OCI-M2 (cell line): ENCODE data around the gene MRPS5.

Experiments used
- DNase-seq: peaks from one replicate; lab custom pipeline; 2025; ENCODE audit not compliant: unreplicated experiment; lab: John Stamatoyannopoulos, UW

MRPS5 gene

DNA sequence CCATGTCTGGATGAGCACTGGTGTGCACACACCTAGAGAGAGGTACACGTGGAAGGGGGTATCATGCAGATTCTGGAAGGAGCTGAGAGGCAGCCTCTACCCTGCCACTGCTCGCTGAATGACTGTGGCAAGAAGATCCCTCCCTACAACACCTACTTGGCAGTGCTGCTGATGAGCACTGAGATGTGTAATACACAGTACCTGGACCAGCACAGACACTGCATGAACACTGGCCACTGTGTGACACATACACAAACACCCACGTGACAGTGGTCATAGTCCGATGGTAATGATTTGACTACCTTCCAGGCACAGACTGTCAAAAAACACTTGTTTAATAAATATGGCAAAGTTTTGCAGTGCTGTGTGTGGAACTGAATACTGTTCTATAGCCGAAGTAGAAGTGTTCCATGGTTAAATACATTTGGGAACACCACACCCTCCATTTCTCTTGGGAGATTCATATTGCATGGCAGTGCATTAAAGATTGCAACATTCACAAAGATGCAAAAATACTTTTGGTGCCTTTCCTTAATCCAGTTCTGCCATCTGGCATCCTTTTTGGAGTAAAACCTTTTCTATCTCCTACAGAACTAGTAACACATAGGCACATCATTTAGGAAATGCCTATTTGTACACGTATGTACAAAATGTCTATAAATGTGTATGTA, 29.6 kb downstream of the MRPS5 start:
- DNase-seq: no peak

DNA sequence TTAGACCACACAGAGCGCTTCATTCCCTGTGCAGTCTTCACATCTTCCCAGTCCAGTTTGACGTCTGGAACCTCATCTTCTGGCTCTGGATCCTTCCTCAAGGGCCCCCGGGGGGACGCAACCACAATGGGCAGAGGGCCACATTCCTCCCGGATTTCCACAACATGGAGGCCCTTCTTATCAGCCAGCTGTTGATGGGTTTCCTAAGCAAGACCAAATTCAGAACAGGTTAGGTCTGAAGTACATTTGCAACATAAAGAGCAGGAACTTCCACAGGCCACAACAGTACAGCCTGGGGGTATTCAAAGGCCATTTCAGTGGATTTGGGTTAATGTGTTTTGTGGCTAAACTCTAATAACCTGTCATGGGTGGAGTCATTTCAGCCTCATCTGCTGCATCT, 34.2 kb downstream of the MRPS5 start:
- no peak for DNase-seq

DNA sequence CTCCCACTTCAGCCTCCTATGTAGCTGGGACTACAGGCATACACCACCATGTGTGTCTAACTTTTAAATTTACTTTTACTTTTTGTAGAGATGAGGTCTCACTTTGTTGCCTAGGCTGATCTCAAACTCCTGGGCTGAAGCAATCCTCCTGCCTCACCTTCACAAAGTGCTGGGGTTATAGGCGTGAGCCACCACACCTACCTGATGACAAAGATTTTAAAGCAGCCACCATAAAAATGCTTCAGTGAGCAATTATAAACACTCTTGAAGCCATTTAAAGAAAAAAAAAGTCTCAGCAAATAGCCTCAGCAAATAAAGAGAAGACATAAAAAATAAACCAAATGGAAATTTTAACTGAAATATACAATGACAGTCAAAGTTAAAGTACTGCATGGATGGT, 35.6 kb downstream of the MRPS5 start:
- no peak for DNase-seq

DNA sequence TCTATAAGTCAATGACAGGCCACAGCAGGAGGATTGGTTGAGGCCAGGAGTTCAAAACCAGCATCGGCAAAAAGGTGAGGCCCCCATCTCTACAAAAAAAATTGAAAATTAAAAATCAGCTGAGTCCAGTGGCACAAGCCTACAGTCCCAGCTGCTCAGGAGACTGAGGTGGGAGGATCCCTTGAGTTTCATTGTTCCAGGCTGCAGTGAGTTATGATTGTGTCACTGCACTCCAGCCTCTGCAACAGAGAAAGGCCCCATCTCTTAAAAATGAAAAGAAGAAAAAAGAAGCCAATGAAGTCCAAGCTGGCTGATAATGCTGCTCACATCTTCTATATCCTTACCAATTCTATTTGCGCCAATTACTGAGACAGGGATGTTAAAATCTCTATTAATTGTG, 39.1 kb downstream of the MRPS5 start:
- no peak for DNase-seq

DNA sequence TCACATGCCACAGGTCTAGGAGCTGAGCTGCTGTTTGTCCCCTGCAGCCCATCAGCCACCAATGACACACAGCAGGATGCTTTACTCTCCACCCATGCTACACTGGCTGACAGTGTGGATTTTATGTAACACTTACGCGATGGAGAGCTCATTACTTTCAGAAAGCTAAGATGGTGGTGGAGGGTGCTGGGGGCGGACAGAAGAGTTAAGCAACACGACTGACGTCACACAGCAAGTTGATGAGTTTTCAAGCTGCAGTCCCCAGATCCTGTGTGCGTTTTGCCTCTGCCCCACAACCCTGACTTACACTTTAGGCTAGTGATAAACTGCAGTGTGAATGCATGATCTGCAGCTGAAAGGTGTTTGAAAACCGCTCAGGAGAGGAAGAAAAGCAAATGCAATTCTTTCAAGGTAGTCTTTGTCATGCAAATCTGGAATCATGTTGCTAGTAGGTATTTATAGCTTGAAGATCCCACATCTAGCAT, 42.4 kb downstream of the MRPS5 start:
- no peak for DNase-seq

DNA sequence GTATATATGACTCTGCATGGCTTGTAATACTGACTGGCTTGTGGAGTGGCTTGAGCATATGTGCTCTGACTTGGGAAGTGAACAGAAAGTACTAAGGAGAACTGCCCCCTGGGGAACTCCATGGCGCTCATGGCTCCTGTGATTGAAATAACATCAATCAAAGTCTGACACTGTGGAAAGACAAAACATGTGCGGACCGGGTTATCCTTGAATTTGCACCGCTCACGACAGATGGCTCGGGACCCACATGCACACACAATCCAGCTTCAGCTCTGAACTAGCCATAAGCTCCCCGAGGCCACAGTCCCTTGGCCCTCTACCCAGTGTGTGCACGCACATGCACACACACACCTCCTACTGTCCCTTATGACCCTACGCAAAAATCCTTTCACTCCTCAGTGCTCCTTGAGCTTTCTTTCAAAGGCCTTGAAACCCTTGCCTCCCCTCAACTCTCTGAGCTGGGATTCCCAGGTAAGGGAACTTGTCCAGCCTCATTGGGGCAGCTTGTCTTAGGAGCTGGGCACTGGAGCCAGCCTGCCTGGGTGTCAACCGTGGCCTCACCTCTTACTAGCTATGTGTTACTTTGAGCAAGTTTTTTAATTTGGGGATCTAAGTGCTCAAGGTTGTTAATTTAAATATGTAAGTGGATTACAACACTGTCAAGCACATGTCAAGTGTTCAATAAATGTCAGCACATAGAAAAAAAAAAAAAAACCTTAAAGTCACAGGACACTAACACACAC, 43.6 kb downstream of the MRPS5 start:
- DNase-seq: no peak

DNA sequence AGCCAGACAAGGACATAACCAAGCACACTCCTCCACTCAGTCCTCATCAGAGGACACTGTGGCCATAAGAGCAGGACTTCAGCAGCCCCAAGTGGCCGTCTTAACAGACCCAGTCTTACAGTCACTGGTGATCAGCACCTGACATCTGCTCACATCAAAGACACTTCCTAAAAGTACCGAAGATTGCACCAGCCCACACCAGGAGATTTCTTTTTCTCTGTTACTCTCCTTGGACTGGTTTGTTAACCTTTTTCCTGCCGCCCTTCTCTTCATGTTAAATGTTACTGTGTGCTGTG, 44.1 kb downstream of the MRPS5 start:
- DNase-seq: no peak

DNA sequence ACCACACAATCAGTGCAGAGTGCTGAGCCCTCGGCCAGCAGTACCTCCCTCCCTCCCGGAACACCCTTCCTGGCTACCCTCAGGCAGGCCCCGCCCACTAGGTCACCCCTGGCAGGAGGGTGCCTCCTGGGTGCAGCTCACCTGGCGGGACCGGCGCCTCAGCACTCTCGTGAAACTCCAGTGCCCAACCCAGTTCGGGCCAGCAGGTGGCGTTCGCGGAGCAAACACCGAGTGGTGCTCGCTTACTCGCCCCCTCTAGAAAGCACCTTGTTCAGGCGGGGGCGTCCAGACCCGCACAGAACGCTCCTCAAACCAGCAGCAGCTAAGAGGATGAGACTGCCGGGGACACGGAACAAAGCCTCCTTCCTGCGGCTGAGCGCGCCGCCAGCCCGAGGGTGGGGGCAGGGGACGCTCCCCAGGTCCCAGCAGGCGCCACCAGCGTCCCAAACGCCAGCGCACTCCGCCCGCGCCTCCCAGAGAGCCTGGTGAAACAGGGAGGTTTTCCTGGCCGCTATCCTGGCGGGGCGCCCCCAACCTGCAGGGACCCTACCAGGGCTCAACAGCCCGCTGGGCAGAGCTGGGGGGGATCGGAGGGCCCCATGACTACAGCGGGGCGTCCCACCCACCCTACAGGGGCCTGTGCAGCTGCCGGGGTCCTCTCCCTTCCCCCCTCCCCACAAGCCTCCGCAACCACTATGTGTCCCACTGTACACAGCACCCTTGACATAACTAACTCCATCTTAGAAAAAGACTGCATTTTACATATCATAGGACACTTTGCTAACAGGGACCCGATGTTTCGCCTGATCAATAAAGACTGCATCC, 44.7 kb downstream of the MRPS5 start:
- DNase-seq: no peak

DNA sequence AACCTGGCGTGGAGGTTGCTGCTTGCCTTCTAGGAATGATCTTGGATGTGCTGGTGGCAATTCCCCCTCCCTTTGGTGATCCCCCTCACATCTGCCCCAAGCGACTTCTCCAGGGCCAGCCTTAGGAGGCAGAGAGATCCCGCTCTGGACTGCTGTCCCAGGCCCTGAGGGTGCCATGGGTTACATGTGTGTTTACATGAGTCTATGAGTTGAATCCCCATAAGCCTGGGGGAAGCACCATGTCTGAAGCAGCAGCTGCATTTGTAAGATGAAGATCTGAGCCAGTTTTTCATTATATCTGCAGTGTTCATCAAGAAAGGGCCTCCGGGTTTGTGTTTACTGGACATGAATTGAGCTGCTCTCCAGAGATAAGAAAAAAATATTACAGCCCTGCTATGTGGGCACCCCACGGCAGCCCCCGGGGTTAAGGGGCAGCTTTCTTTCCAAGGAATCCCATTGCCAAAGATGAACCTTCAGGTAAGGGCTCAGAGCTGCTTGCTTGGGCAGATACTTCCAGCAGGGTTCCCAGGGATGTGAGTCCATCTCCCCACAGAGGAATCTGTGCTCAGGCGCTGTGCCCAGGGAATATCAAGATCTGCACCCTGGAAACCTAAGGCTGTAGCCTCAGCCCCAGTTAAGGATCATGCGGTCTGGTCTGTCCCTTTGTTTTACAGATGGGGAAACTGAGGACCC, 46.0 kb downstream of the MRPS5 start:
- no peak for DNase-seq

DNA sequence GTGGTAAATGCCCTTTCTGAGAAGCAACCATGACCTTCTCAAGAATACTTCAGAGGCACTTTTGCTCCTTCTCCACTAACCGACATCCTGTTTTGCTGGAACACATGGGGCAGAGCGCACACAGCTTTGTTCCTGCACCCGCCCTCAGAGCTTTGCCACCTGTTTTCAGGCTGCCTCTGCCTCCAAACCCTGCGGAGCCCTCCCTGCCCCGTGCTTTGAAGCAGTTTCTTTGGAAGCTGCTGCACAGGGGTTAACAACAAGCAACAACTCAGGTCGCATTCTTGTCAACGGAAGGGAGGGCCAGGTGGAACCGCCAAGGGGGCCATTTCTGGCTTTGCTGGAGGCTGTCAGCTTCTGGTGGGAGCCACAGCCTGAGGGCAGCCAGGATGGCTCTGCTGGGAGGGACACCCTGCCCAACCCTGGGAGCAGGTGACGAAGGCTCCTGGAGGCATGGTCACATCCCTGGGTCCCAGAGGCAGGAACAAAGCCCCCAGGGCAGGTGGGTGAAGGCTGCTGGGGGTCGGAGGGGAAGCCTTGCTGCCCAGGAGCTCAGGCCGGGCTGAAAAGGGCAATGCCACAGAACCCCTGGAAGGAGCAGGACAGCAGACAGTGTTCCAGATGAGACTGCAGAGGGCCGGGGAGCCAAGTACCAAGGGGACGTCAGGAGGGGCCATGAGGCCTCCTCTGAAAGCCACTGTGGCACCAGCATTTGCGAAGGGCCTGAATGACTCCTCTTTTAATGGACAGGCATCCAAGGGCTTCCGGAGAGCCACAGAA, 46.8 kb downstream of the MRPS5 start:
- no peak for DNase-seq

DNA sequence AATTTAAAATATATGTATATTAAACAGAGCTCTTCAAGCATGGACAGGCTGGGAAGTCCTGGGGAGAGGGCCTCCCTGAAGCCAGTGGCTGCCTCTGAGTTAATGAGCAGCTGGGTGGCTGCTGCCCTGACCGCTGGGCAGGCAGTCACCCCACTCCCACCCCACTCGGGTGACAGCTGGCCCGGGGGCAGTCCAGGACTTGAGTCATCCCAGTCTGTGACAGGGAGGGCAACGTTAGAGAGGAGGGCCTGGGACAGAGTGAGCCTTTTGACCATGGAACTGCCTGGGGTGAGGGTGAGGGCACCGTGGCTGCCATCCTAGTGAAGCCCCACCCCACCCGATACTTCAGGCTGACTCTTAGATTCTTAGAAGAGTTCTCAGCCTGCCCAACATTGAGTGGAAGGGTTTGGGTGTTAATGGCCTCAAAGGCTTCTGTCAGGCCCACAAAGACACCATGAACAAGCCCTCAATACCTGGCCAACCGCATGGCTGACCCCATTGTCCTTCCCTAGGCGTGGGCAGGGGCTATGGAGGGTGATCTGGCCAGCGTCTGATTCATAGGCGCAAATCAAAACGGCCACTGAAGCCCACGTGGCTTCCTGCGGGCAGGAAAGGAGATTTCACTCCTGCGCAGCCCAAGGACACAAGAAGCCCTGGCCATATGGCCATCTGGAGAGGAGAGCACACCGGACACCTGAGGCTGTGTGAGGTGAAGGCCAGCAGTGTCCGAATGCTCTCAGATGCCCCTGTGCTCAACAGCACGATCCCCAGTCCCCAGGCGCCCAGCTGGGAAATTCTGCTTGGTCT, 47.5 kb downstream of the MRPS5 start:
- DNase-seq: no peak

DNA sequence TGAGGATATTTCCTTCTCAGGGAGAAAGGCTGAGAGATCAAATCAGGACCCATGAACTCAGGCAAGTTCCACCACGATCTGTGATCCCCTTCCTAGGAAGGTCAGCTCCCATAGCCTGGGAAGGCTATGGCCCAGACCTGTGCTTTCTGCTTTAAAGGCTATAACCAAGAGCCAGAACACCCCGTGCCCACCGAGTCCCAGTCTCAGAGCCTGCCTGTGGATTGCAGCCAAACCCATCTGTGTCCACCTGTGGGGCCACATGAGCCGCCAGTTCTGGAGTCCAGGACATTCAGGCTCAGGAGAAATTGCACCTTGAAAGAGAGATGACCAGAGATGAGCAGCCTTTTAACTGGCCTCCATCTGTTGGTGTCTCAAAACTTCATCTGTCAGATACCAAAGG, 49.2 kb downstream of the MRPS5 start:
- no peak for DNase-seq

DNA sequence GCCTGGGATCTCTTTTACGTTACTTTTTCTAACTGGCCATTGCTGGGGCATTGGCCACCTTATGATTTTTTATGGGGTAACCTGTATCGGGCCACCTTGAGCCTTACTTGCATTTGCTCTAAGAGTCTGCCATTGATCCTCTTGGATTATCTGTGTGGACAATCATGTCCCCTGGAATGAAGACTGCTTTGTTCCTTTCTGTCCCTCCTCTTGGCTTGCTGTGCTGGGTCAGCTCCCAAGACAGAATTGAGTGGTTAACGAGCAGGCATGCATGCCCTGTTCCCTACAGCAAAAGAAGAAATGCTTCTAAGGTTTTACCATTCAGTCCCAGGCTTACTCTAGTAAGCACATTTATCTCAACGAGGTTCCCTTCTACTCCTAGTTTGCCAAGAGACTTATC, 49.8 kb downstream of the MRPS5 start:
- DNase-seq: no peak

DNA sequence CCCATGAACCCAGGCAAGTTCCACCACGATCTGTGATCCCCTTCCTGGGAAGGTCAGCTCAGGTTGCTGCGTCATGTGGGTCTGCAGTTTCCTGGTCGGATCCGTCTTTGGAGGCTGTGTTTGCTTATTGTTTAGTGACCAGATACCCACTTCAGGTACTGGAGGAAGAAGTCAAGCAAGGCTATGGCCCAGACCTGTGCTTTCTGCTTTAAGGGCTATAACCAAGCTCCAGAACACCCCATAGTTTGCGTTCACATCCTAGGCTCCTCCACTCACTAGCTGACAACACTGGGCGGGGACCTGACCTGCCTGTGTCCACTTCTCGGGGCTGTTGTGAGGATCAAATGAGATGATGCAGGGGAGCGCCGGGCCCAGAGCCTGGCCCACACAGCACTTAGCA, 52.1 kb downstream of the MRPS5 start:
- DNase-seq: no peak

DNA sequence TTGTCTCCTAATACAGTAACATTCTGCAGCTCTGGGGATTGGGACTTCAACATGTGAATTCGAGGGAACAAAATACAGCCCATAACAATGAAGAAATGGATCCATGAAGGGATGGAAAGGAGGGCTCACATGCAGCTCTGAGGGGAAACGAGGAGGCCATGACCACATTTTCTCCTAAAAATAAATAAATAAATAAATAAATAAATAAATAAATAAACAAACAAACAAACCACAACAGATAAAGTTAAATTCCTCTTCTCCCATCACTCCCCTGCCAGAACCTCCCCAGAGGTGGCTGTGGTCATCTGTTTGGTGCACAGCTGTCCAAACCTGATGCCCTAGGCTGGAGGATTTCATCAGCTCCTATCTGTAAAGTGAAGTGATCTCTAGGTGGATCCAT, 53.4 kb downstream of the MRPS5 start:
- no peak for DNase-seq

DNA sequence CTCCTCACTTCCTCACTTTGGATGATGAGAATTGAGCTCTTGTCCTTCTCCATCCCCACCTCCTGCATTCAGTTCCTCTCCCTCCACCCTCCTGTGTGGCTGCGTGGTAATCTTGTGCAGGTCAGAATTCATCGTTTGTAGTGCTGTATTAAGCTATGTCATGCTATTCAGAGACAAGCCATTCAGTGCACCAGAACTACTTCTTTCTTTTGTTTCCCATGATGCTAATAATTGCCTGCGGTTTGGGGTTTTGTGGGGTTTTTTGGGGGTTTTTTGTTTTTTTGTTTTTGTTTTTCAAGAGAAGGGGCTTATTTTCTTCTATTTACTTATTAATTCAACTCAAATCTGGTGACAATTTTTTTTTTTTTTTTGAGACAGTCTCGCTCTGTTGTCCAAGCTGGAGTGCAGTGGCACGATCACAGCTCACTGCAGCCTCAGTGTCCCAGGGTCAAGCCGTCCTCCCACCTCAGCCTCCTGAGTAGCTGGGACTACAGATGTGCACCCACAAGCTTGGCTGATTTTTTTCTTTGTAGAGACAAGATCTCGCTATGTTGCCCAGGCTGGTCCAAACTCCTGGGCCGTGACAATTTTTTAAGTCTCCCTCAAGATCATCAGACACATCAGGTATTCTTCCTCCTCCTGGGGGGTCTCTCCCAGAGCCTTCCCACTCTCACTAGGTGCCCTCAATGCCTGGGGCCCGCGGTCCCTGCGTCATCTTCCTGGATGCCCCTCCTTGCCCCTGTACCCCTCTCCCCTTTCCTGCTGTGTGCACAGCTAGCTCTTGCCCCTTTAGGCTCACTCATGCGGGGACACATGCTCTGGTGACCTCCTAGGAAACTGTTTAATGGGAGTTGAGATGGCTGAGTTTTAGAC, 58.3 kb downstream of the MRPS5 start:
- no peak for DNase-seq

DNA sequence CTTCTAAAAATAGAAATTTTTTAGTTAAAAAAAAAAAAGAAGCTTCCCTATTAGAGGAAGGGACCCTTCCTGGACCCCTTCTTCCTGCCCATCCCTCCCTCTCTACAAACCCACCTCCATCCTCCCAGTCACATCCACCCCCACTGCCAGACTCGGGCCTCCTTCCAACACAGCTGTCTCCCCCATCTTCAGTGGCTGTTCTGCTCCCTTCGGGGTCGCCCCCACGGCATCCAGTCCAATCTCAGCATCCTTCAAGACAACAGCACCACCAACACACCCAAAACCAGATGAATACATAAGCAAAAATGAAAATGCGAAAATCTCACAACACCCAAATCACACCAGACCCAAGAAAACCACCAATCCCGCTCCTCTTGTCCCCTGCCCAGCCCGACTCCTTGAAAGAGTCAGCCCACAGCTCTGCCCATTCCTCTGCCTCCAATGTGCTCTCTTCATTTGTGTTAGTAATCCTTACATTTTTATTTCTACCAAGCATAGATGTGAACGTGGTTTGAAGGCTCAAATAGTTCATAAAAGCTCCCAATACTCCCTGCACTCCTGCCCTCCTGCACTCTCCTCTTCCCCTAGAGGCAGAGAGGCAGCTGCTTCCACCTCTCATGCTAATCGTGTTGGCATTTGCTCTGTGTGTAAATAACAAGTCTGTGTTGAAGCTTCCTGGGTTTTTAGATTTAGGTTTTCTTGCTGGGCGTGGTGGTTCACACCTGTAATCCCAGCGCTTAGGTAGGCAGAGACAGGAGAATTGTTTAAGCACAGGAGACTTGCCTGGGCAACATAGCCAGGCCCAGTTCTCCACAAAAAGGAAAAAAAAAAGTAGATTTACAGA, 59.1 kb downstream of the MRPS5 start:
- no peak for DNase-seq

DNA sequence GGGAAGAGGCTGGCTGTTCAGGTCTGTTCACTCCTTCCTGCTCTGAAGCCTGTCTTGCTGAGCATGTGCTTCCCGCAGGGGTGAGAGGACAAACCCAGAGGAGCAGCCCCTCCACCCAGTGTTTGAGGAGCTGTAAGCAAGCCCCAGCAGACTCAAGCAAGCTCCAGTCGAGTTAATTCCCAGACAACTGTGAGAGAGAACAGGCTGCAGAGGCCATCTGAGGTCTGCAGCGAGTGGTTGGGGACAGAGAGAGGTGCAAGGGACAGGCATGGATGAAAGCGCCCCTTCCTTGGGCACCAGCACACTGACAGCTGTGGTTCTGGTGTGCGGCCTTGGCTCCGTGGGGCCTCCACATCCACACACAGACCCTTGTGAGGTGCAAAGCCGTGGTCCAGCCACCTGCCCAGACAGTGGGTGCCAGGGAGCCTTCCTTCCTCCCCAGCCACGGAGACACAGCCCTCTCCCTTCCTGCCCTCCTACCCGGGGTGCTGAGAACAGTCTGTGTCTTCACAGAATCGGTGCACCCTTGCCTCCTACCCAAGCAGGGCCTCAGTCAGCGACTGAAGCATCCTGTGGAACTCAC, 59.9 kb downstream of the MRPS5 start:
- no peak for DNase-seq
